Suprapubic skin (tissue), 3 donors: ENCODE results near the gene PORCN.

ENCODE experiments used
- POLR2A ChIP-seq, 2 donors: fragments of 450-650 bp; IDR thresholded peaks; one replicate each; pipeline ENCODE4 v1.6.1; 2017; ENCODE audit warnings: antibody characterized with exemption in 2 of 2, mild to moderate bottlenecking in 2 of 2, moderate library complexity in 2 of 2
- TF ChIP-seq, protein P1 (sequence below), 2 donors: fragments of 200-600 bp in 1 of 2; fragments of 450-650 bp in 1 of 2; sonication (generic) in 1 of 2; IDR thresholded peaks; one replicate each; pipeline ENCODE4 v1.5.1; 2016 to 2019; ENCODE audit warnings: antibody characterized with exemption in 2 of 2, mild to moderate bottlenecking in 1 of 2, moderate library complexity in 1 of 2

GRCh38 chrX:48538641-48539344 lies 30.0 kb downstream of the PORCN start:
- TF ChIP-seq, protein P1, sequence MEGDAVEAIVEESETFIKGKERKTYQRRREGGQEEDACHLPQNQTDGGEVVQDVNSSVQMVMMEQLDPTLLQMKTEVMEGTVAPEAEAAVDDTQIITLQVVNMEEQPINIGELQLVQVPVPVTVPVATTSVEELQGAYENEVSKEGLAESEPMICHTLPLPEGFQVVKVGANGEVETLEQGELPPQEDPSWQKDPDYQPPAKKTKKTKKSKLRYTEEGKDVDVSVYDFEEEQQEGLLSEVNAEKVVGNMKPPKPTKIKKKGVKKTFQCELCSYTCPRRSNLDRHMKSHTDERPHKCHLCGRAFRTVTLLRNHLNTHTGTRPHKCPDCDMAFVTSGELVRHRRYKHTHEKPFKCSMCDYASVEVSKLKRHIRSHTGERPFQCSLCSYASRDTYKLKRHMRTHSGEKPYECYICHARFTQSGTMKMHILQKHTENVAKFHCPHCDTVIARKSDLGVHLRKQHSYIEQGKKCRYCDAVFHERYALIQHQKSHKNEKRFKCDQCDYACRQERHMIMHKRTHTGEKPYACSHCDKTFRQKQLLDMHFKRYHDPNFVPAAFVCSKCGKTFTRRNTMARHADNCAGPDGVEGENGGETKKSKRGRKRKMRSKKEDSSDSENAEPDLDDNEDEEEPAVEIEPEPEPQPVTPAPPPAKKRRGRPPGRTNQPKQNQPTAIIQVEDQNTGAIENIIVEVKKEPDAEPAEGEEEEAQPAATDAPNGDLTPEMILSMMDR (IDR thresholded peaks at IDR 0.05), result no peak
- TF ChIP-seq POLR2A (IDR thresholded peaks at IDR 0.05), result no peak
